Panc1 (cell line): ENCODE data around the gene FBXO40. TPM values are rescaled to one million over a fixed set of nuclear protein-coding genes. Genes with fewer than 3 reads are reported as not detected.

ENCODE experiments used
- ATAC-seq: fragments of 200-7000 bp; cut with Tn5 transposase; 2 replicates; pipeline ENCODE4 v1.9.1; 2020; ENCODE audit warnings: mild to moderate bottlenecking, moderate library complexity
- BruUV-seq: library from RNA; stranded (reverse); fragments of 400-500 nt; replicated peaks from 2 replicates; lab custom pipeline; 2021; lab: Mats Ljungman, UMichigan
- CTCF ChIA-PET: fragments of 300-600 bp; sonication (Branson Sonifier 250); formaldehyde crosslinking; loops from one replicate; lab custom pipeline; 2022; ENCODE audit warnings: antibody characterized with exemption; lab: Charles Lee
- POLR2A ChIA-PET: fragments of 300-600 bp; sonication (Branson Sonifier 250); formaldehyde crosslinking; loops from one replicate; lab custom pipeline; 2022; ENCODE audit warnings: antibody characterized with exemption; lab: Charles Lee
- DNase-seq: peaks from one replicate; pipeline ENCODE4 v3.0.0-alpha.2; 2010; ENCODE audit warnings: low read depth, low spot score
- H3K27ac ChIP-seq: 2 replicates; pipeline ENCODE4 v1.5.1; 2011; ENCODE audit warnings: mild to moderate bottlenecking, low read length, inconsistent platforms
- H3K27me3 ChIP-seq: fragments of 200-500 bp; sonication (Bioruptor generic); 2 replicates; pipeline ENCODE4 v1.6.0; 2014; ENCODE audit warnings: low read length, inconsistent platforms; ENCODE audit not compliant: control insufficient read depth, insufficient read depth
- H3K36me3 ChIP-seq: fragments of 200-500 bp; sonication (Bioruptor generic); 2 replicates; pipeline ENCODE4 v1.5.1; 2014; ENCODE audit warnings: inconsistent platforms, mild to moderate bottlenecking, low read length, moderate library complexity; ENCODE audit not compliant: control insufficient read depth, insufficient read depth
- H3K4me1 ChIP-seq: 2 replicates; pipeline ENCODE4 v1.5.1; 2011; ENCODE audit warnings: inconsistent platforms, mild to moderate bottlenecking, low read length, moderate library complexity; ENCODE audit not compliant: control insufficient read depth, insufficient read depth
- H3K4me3 ChIP-seq, 2 experiments: 2 replicates each; pipeline ENCODE4 v1.5.1; 2011 to 2012; ENCODE audit warnings: low read depth in 2 of 2, low read length in 2 of 2, mild to moderate bottlenecking in 2 of 2, inconsistent platforms in 1 of 2, moderate library complexity in 1 of 2
- H3K9me3 ChIP-seq: fragments of 200-500 bp; sonication (Bioruptor generic); 2 replicates; pipeline ENCODE4 v1.5.1; 2014; ENCODE audit warnings: low read depth, mild to moderate bottlenecking, inconsistent platforms, low read length, moderate library complexity; ENCODE audit not compliant: control insufficient read depth, insufficient read depth
- POLR2AphosphoS5 ChIP-seq: IDR thresholded peaks from 2 replicates; pipeline ENCODE4 v1.6.1; 2012; ENCODE audit warnings: mild to moderate bottlenecking, low read depth, low read length, moderate library complexity
- SIN3A ChIP-seq: IDR thresholded peaks from 2 replicates; pipeline ENCODE4 v1.6.1; 2012; ENCODE audit warnings: low read depth, mild to moderate bottlenecking, low read length, moderate library complexity, borderline replicate concordance; ENCODE audit not compliant: insufficient read depth
- TCF7L2 ChIP-seq: IDR thresholded peaks from 2 replicates; pipeline ENCODE4 v1.6.1; 2011; ENCODE audit warnings: mild to moderate bottlenecking, low read depth, low read length, inconsistent platforms
- in situ Hi-C: cut with HindIII; loops from 2 replicates; pipeline ENCODE4 v1.10.0; 2016; ENCODE audit warnings: low sequenced_read_pairs, low pct_unique_long_range_greater_than_20kb
- intact Hi-C: fragments of 100-400 bp; cut with micrococcal nuclease; formaldehyde crosslinking; loops from one replicate; pipeline ENCODE4 v1.10.0; 2022; ENCODE audit not compliant: unreplicated experiment
- total RNA-seq: library from RNA; stranded (reverse); gene quantifications from one replicate; pipeline ENCODE4 v1.2.1, GENCODE V29; 2021; ENCODE audit not compliant: unreplicated experiment
- TF ChIP-seq, protein P1 (sequence below): fragments of 450-650 bp; IDR thresholded peaks from 2 replicates; pipeline ENCODE4 v1.5.1; 2017; ENCODE audit warnings: mild to moderate bottlenecking
- TF ChIP-seq, protein P2 (sequence below), 2 experiments: IDR thresholded peaks; 2 replicates each; pipeline ENCODE4 v1.6.1; 2011 to 2012; ENCODE audit warnings: low read depth in 2 of 2, control low read depth in 1 of 2, low read length in 1 of 2, mild to moderate bottlenecking in 1 of 2, moderate library complexity in 1 of 2; ENCODE audit not compliant: insufficient read depth in 1 of 2

The FBXO40 gene
- total RNA-seq, 1 experiment from 2014 or later, result not detected

DNA sequence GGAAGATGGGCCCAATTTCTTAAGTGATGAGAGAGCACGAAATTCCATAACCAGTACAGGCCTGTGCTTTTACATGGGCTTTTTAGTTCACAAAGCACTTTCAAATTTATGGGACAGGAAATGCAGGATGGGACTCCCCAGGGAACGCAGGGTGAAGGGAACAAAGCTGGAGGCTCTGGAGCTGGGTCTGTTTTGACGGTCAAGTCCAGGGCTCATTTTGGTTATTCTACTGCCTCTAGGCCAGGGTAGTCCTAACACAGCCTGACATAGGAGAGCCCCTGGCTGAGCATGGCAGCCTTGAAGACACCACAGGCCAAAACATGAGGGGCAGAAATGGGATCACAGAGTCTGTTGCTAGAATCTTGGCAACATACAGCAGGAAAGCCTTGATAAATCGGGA, 34.0 kb downstream of the FBXO40 start:
- intact Hi-C loops (no loop called here), in situ Hi-C loops (no loop called here)
- DNase-seq, result no peak
- ChIA-PET CTCF (no interaction called here), POLR2A (no interaction called here)
- no peaks in the 10 kb centered on the region; the same call in 1 of the 2 replicates for H3K27me3 ChIP-seq
- no peaks in the 10 kb centered on the region for H3K9me3 ChIP-seq
- no peaks in the 10 kb centered on the region for H3K36me3 ChIP-seq
- no peak for ATAC-seq
- no peak overlapping the region for H3K27ac ChIP-seq
- H3K4me3 ChIP-seq, result no peak overlapping the region
- H3K4me1 ChIP-seq, result no peaks in the 10 kb centered on the region
- BruUV-seq, result no TSS peak
- TF ChIP-seq, protein P1, sequence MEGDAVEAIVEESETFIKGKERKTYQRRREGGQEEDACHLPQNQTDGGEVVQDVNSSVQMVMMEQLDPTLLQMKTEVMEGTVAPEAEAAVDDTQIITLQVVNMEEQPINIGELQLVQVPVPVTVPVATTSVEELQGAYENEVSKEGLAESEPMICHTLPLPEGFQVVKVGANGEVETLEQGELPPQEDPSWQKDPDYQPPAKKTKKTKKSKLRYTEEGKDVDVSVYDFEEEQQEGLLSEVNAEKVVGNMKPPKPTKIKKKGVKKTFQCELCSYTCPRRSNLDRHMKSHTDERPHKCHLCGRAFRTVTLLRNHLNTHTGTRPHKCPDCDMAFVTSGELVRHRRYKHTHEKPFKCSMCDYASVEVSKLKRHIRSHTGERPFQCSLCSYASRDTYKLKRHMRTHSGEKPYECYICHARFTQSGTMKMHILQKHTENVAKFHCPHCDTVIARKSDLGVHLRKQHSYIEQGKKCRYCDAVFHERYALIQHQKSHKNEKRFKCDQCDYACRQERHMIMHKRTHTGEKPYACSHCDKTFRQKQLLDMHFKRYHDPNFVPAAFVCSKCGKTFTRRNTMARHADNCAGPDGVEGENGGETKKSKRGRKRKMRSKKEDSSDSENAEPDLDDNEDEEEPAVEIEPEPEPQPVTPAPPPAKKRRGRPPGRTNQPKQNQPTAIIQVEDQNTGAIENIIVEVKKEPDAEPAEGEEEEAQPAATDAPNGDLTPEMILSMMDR, result no peak
- no peak for TF ChIP-seq POLR2AphosphoS5
- TF ChIP-seq SIN3A, result no peak
- TF ChIP-seq, protein P2, sequence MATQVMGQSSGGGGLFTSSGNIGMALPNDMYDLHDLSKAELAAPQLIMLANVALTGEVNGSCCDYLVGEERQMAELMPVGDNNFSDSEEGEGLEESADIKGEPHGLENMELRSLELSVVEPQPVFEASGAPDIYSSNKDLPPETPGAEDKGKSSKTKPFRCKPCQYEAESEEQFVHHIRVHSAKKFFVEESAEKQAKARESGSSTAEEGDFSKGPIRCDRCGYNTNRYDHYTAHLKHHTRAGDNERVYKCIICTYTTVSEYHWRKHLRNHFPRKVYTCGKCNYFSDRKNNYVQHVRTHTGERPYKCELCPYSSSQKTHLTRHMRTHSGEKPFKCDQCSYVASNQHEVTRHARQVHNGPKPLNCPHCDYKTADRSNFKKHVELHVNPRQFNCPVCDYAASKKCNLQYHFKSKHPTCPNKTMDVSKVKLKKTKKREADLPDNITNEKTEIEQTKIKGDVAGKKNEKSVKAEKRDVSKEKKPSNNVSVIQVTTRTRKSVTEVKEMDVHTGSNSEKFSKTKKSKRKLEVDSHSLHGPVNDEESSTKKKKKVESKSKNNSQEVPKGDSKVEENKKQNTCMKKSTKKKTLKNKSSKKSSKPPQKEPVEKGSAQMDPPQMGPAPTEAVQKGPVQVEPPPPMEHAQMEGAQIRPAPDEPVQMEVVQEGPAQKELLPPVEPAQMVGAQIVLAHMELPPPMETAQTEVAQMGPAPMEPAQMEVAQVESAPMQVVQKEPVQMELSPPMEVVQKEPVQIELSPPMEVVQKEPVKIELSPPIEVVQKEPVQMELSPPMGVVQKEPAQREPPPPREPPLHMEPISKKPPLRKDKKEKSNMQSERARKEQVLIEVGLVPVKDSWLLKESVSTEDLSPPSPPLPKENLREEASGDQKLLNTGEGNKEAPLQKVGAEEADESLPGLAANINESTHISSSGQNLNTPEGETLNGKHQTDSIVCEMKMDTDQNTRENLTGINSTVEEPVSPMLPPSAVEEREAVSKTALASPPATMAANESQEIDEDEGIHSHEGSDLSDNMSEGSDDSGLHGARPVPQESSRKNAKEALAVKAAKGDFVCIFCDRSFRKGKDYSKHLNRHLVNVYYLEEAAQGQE (IDR thresholded peaks at IDR 0.05; ENCODE audit: insufficient read depth in 1 of 2, low read depth in 2 of 2, low read length in 1 of 2), result no peak
- no peak for TF ChIP-seq TCF7L2

DNA sequence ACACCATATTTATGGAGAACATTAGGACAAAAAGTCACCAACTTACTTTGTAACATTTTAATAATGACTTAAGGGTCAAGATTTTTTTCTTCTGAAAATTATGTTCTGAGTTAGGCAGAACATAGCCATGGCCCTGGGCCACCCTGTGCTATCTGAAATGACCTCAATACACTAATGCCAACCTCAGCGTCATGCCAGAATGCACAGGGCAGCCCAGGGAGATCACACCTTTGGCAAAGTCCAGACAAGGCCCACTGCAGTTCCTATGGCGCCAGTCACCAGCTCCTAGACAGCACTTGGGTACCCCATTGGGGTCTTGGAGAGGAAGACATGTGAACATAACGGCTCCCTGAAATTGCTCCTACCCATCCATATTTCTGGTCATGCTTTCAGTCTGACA, 34.4 kb downstream of the FBXO40 start:
- in situ Hi-C loops, result no loop called here
- Histone ChIP-seq H3K36me3 (no peaks in the 10 kb centered on the region), H3K9me3 (no peaks in the 10 kb centered on the region), H3K27ac (no peak overlapping the region), H3K4me1 (no peaks in the 10 kb centered on the region), H3K4me3 (no peak overlapping the region), H3K27me3 (no peaks in the 10 kb centered on the region; the same call in 1 of the 2 replicates)
- DNase-seq (no peak), ATAC-seq (no peak)
- intact Hi-C loops, result no loop called here
- TF ChIP-seq, protein P2 (IDR thresholded peaks at IDR 0.05; ENCODE audit: insufficient read depth in 1 of 2, low read depth in 2 of 2, low read length in 1 of 2), result no peak
- TF ChIP-seq SIN3A, result no peak
- TF ChIP-seq POLR2AphosphoS5, result no peak
- TF ChIP-seq, protein P1, result no peak
- TF ChIP-seq TCF7L2, result no peak
- ChIA-PET POLR2A (no interaction called here), CTCF (no interaction called here)
- BruUV-seq, result no TSS peak
